ENCODE results near the gene HSP90AB1. TPM values are rescaled to one million over a fixed set of nuclear protein-coding genes. Genes with fewer than 3 reads are reported as not detected.

The HSP90AB1 gene
- total RNA-seq, 1 experiment from 2014 or later = 1,986 TPM

- Histone ChIP-seq H3K79me2 (ENCODE audit: insufficient read depth, low read length) (no peaks in the 10 kb centered on the region), H3K4me2 (ENCODE audit: insufficient read depth, insufficient read length, low read length) (no peak overlapping the region), H3K4ac (ENCODE audit: low read depth, low read length) (no peak overlapping the region), H2BK20ac (ENCODE audit: low read depth, low read length, poor library complexity, severe bottlenecking) (no peak overlapping the region), H2AFZ (ENCODE audit: low read length) (no peak overlapping the region), H3K79me1 (ENCODE audit: insufficient read depth, low read depth, low read length, poor library complexity, severe bottlenecking) (no peaks in the 10 kb centered on the region), H2BK15ac (ENCODE audit: low read depth, low read length) (no peak overlapping the region), H4K20me1 (ENCODE audit: control insufficient read depth, insufficient read depth, insufficient read length) (no peaks in the 10 kb centered on the region), H2BK5ac (ENCODE audit: insufficient read length, low read length) (no peak overlapping the region), H2AK5ac (ENCODE audit: insufficient read length, low read length) (no peak overlapping the region), H3K9ac (ENCODE audit: extremely low read depth, insufficient read length, low read length) (no peak overlapping the region), H3K23me2 (ENCODE audit: insufficient read length, low read depth, low read length, poor library complexity, severe bottlenecking) (peaks cover 3% of the 10 kb centered on the region), H3K9me3 (ENCODE audit: control insufficient read depth, low read depth, low read length) (no peaks in the 10 kb centered on the region), H3K4me1 (ENCODE audit: insufficient read depth, low read length) (no peaks in the 10 kb centered on the region; the same call in 1 of the 2 replicates), H4K5ac (ENCODE audit: insufficient read length, low read depth, low read length) (no peak overlapping the region), H2BK12ac (ENCODE audit: insufficient read length, low read depth, low read length) (no peak overlapping the region), H3T11ph (ENCODE audit: low read length) (no peak overlapping the region), H3K27me3 (ENCODE audit: insufficient read depth, low read length) (no peaks in the 10 kb centered on the region), H3K56ac (ENCODE audit: insufficient read length, low read depth, low read length) (no peak overlapping the region), H4K8ac (replicated peaks; ENCODE audit: insufficient read length, low read depth, low read length) (no peak overlapping the region), H3K27ac (ENCODE audit: insufficient read length, low read depth, low read length) (no peak overlapping the region), H3K18ac (ENCODE audit: insufficient read length, low read depth, low read length) (no peak overlapping the region), H3K14ac (ENCODE audit: insufficient read depth, low read length) (no peak overlapping the region), H3K23ac (ENCODE audit: insufficient read length, low read depth, low read length) (no peak overlapping the region), H4K91ac (ENCODE audit: insufficient read length, low read depth, low read length) (no peak overlapping the region), H2BK120ac (ENCODE audit: low read depth, low read length, poor library complexity, severe bottlenecking) (no peak overlapping the region)
- no peak for DNase-seq
- Mint-ChIP-seq H3K27me3 (ENCODE audit: low read depth) (peaks cover 11% of the 10 kb centered on the region), H3K27ac (peak overlapping the region in 2 of 3 experiments; percentile 24 to 61; a peak in 3 of 7 replicates), H3K36me3 (ENCODE audit: insufficient read depth in 1 of 3, low read depth in 3 of 3) (peaks cover 34 to 52% (median 50%) of the 10 kb centered on the region in 3 experiments; a peak in 6 of 7 replicates), H3K9me3 (no peaks in the 10 kb centered on the region; a peak in 1 of 5 replicates), H3K4me3 (no peak overlapping the region; a peak in 2 of 5 replicates), H3K4me1 (peaks cover 35 to 37% of the 10 kb centered on the region in 2 experiments)
- no peak for TF ChIP-seq CTCF (conservative IDR thresholded peaks at IDR 0.05)
- WGBS (ENCODE audit: extremely low coverage, insufficient read length, low lambda C conversion rate) = no CpG with 5 or more reads among the region's 6 CpGs
Measured at GRCh38 chr6:44235269-44235668, 11.6 kb upstream of the HSP90AB1 start.
